ENCODE measurements around the gene INO80. TPM values are rescaled to one million over a fixed set of nuclear protein-coding genes. Genes with fewer than 3 reads are reported as not detected.

INO80 gene
- total RNA-seq, 2 donors from 2014 or later, result 23.0 to 51.2 TPM

GRCh38 chr15:40982855-40983254 is 133.2 kb downstream of the INO80 start:
- H3K36me3 ChIP-seq, result peaks cover 14 to 21% of the 10 kb centered on the region in 2 donors
- WGBS, result 88% methylated on average over 13 of the region's 13 CpGs

GRCh38 chr15:40981186-40981585 is 134.9 kb downstream of the INO80 start:
- Histone ChIP-seq H3K4me3 (no peak overlapping the region), H3K36me3 (peaks cover 14 to 21% of the 10 kb centered on the region in 2 donors), H3K27ac (no peak overlapping the region), H3K4me1 (replicated peaks) (no peaks in the 10 kb centered on the region), H3K27me3 (replicated peaks; ENCODE audit: insufficient read depth) (no peaks in the 10 kb centered on the region), H3K9me3 (no peaks in the 10 kb centered on the region)
- WGBS, result 69% methylated on average over 3 of the region's 3 CpGs
- intact Hi-C loops (cut with DNase I), result no loop called here
- DNase-seq (ENCODE audit: low spot score), result no peak
- TF ChIP-seq POLR2AphosphoS5 (IDR thresholded peaks at IDR 0.05) (no peak), POLR2A (IDR thresholded peaks at IDR 0.05) (no peak), CTCF (IDR thresholded peaks at IDR 0.05) (no peak)

More at GRCh38 chr15:40982855-40983254, 133.2 kb downstream of the INO80 start:
- Histone ChIP-seq H3K27me3 (replicated peaks; ENCODE audit: insufficient read depth) (no peaks in the 10 kb centered on the region), H3K4me3 (no peak overlapping the region), H3K27ac (no peak overlapping the region), H3K9me3 (no peaks in the 10 kb centered on the region), H3K4me1 (replicated peaks) (no peaks in the 10 kb centered on the region)
- intact Hi-C loops (cut with DNase I), result no loop called here
- no peak for TF ChIP-seq POLR2A (IDR thresholded peaks at IDR 0.05)
- no peak for TF ChIP-seq CTCF (IDR thresholded peaks at IDR 0.05)
- no peak for TF ChIP-seq POLR2AphosphoS5 (IDR thresholded peaks at IDR 0.05)
- no peak for DNase-seq (ENCODE audit: low spot score)

GRCh38 chr15:40978562-40978961 is 137.5 kb downstream of the INO80 start:
- WGBS, result 97% methylated on average over 4 of the region's 4 CpGs
- Histone ChIP-seq H3K27ac (no peak overlapping the region), H3K9me3 (no peaks in the 10 kb centered on the region), H3K4me3 (no peak overlapping the region), H3K4me1 (replicated peaks) (no peaks in the 10 kb centered on the region), H3K36me3 (peaks cover 9 to 21% of the 10 kb centered on the region in 2 donors), H3K27me3 (replicated peaks; ENCODE audit: insufficient read depth) (no peaks in the 10 kb centered on the region)
- no peak for DNase-seq (ENCODE audit: low spot score)
- intact Hi-C loops (cut with DNase I), result no loop called here
- TF ChIP-seq POLR2AphosphoS5 (IDR thresholded peaks at IDR 0.05) (no peak), CTCF (IDR thresholded peaks at IDR 0.05) (no peak), POLR2A (IDR thresholded peaks at IDR 0.05) (no peak)

- peaks cover 8 to 21% of the 10 kb centered on the region in 2 donors for H3K36me3 ChIP-seq
- 88% methylated on average over 2 of the region's 2 CpGs for WGBS
- no peak overlapping the region for H3K4me3 ChIP-seq
- no peak overlapping the region for H3K27ac ChIP-seq
- TF ChIP-seq POLR2A (IDR thresholded peaks at IDR 0.05) (no peak), CTCF (IDR thresholded peaks at IDR 0.05) (no peak), POLR2AphosphoS5 (IDR thresholded peaks at IDR 0.05) (no peak)
- no peak for DNase-seq (ENCODE audit: low spot score)
- no peaks in the 10 kb centered on the region for H3K9me3 ChIP-seq
- intact Hi-C loops (cut with DNase I), result no loop called here
- no peaks in the 10 kb centered on the region for H3K4me1 ChIP-seq (replicated peaks)
- H3K27me3 ChIP-seq (replicated peaks; ENCODE audit: insufficient read depth), result no peaks in the 10 kb centered on the region
These were observed 137.9 kb downstream of the INO80 start for GRCh38 chr15:40978141-40978540.

- intact Hi-C loops (cut with DNase I), result no loop called here
- Histone ChIP-seq H3K27me3 (replicated peaks; ENCODE audit: insufficient read depth) (no peaks in the 10 kb centered on the region), H3K36me3 (peaks cover 8 to 12% of the 10 kb centered on the region in 2 donors), H3K4me3 (no peak overlapping the region), H3K9me3 (no peaks in the 10 kb centered on the region), H3K27ac (no peak overlapping the region), H3K4me1 (replicated peaks) (no peaks in the 10 kb centered on the region)
- no peak for TF ChIP-seq POLR2A (IDR thresholded peaks at IDR 0.05)
- no peak for TF ChIP-seq CTCF (IDR thresholded peaks at IDR 0.05)
- no peak for TF ChIP-seq POLR2AphosphoS5 (IDR thresholded peaks at IDR 0.05)
- DNase-seq (ENCODE audit: low spot score), result no peak
- WGBS, result 75% methylated on average over 7 of the region's 7 CpGs
These were observed 139.3 kb downstream of the INO80 start for GRCh38 chr15:40976819-40977218.

Measured in prostate gland (tissue), 2 donors.